ENCODE measurements around the gene UBXN7. TPM values are rescaled to one million over a fixed set of nuclear protein-coding genes. Genes with fewer than 3 reads are reported as not detected.
A peak's percentile ranks its signal among the peaks of the same experiment; 100 is the strongest.
"Not testable (repeated sequence)": the region's sequence is repeated elsewhere in the genome, so short reads cannot be mapped to it uniquely, and the experiment has no call there.

UBXN7 gene
- total and polyA plus RNA-seq, 9 of the 15 experiments (the other 6 are each of a cell fraction or from before 2014, with no cell fraction given): 3.5 to 44.6 (median 13.4) TPM

DNA sequence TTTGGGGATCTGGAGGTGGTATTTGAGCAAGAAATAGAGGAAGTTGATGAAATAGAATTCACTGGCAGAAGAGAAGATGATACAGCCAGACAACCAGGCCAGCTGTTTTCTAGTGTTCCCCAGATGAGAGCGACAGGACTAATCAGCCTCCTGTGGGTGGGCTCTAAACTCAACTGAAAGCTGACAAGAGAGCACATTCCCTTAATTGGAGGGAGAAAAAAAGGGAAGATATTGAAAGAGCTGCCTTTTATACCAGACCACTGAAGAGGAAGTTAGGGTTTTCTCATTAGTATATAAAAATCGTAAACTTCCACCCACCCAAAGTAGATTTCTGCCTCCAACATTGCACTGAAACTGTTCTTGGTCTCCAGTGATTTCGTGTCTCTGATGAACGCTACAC, 87.6 kb downstream of the UBXN7 start (continued):
- TF ChIP-seq, protein P1, sequence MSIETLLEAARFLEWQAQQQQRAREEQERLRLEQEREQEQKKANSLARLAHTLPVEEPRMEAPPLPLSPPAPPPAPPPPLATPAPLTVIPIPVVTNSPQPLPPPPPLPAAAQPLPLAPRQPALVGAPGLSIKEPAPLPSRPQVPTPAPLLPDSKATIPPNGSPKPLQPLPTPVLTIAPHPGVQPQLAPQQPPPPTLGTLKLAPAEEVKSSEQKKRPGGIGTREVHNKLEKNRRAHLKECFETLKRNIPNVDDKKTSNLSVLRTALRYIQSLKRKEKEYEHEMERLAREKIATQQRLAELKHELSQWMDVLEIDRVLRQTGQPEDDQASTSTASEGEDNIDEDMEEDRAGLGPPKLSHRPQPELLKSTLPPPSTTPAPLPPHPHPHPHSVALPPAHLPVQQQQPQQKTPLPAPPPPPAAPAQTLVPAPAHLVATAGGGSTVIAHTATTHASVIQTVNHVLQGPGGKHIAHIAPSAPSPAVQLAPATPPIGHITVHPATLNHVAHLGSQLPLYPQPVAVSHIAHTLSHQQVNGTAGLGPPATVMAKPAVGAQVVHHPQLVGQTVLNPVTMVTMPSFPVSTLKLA (conservative IDR thresholded peaks at IDR 0.05): no peak
- no peak for TF ChIP-seq ZNF212 (CRISPR knock-in tag; IDR thresholded peaks at IDR 0.05)

DNA sequence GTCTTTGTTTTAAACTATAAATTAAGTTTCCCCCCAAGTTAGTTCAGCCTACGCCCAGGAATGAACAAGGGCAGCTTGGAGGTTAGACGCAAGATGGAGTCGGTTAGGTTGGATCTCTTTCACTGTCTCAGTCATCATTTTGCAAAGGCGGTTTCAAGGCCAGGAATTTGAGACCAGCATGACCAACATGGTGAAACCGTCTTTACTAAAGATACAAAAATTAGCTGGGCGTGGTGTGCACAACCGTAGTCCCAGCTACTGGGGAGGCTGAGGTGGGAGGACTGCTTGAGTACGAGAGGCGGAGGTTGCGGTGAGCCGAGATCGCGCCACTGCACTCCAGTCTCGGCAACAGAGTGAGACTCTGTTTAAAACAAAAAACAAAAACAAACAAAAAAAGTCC, 88.3 kb downstream of the UBXN7 start:
- in situ Hi-C loops (cut with MboI); DNase-seq (ENCODE audit: extremely low read depth in 1 of 4, low spot score in 3 of 4); H3K9ac ChIP-seq (ENCODE audit: insufficient read depth in 1 of 2, low read depth in 2 of 2, low read length in 2 of 2); FAIRE-seq; H2AFZ ChIP-seq (ENCODE audit: low read depth, low read length); H3K4me2 ChIP-seq (ENCODE audit: insufficient read depth, low read length); H3K27me3 ChIP-seq (ENCODE audit: control insufficient read depth in 2 of 2, insufficient read depth in 2 of 2, low read length in 2 of 2); BruUV-seq (replicated peaks); intact Hi-C loops (cut with micrococcal nuclease); H3K27ac ChIP-seq (ENCODE audit: extremely low read depth, low read depth, low read length); H4K20me1 ChIP-seq (replicated peaks; ENCODE audit: control insufficient read depth, insufficient read depth, low read length); CTCF ChIA-PET (ENCODE audit: low intra/inter-chr PET ratio); H3K4me3 ChIP-seq; ATAC-seq; H3K9me3 ChIP-seq (replicated peaks; ENCODE audit: control insufficient read depth, insufficient read depth, low read depth, low read length); H3K9me1 ChIP-seq (ENCODE audit: control insufficient read depth, insufficient read depth, low read length): not testable (repeated sequence)
- Histone ChIP-seq H3K79me2 (ENCODE audit: control insufficient read depth, insufficient read depth, low read length) (peaks cover 27% of the 10 kb centered on the region), H3K4me1 (replicated peaks in 1 of 2; ENCODE audit: control insufficient read depth in 2 of 2, insufficient read depth in 2 of 2, low read length in 2 of 2) (peaks cover 5 to 13% of the 10 kb centered on the region in 2 experiments), H3K36me3 (ENCODE audit: control insufficient read depth, insufficient read depth, low read length) (peaks cover 14% of the 10 kb centered on the region; the same call in 2 of the 3 replicates)
- POLR2A ChIA-PET: interaction anchor here (1.6 kb wide), 1 partner anchor 11 kb away, joined by 4 read pairs; no protein-coding TSS in a partner anchor
- WGBS (ENCODE audit: insufficient coverage, low coverage, missing lambda C conversion rate): 87% methylated on average over 11 of the region's 14 CpGs
- 0 out of 2 replicates have a peak, but pooled peaks have one; percentile 61 for TF ChIP-seq MIER1 (IDR thresholded peaks at IDR 0.05; ENCODE audit: low read depth)
- TF ChIP-seq ZNF263 (CRISPR knock-in tag; IDR thresholded peaks at IDR 0.05; ENCODE audit: borderline replicate concordance): peak; percentile 20; the same call in 1 of the 2 replicates
- TF ChIP-seq, protein P2, sequence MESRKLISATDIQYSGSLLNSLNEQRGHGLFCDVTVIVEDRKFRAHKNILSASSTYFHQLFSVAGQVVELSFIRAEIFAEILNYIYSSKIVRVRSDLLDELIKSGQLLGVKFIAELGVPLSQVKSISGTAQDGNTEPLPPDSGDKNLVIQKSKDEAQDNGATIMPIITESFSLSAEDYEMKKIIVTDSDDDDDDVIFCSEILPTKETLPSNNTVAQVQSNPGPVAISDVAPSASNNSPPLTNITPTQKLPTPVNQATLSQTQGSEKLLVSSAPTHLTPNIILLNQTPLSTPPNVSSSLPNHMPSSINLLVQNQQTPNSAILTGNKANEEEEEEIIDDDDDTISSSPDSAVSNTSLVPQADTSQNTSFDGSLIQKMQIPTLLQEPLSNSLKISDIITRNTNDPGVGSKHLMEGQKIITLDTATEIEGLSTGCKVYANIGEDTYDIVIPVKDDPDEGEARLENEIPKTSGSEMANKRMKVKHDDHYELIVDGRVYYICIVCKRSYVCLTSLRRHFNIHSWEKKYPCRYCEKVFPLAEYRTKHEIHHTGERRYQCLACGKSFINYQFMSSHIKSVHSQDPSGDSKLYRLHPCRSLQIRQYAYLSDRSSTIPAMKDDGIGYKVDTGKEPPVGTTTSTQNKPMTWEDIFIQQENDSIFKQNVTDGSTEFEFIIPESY (CRISPR knock-in tag; IDR thresholded peaks at IDR 0.05): peak; percentile 27; the same call in 1 of the 2 replicates

All from K562 (cell line).